ENCODE results near the gene PXDN.

GRCh38 chr2:1665761-1666505, 78.4 kb downstream of the PXDN start:
- no peak for TF ChIP-seq POLR2AphosphoS5 (IDR thresholded peaks at IDR 0.05)
- no peak for TF ChIP-seq CTCF (IDR thresholded peaks at IDR 0.05)
- TF ChIP-seq POLR2A (IDR thresholded peaks at IDR 0.05) = no peak
